Measurements from ENCODE around the gene DUSP6. TPM values are rescaled to one million over a fixed set of nuclear protein-coding genes. Genes with fewer than 3 reads are reported as not detected.
A peak's percentile ranks its signal among the peaks of the same experiment; 100 is the strongest.

DUSP6 gene
- total and polyA plus RNA-seq, 2 of the 8 experiments (the other 6 are each of a cell fraction or from before 2014, with no cell fraction given): 99.3 to 179 TPM

- Histone ChIP-seq H3K56ac (replicated peaks; ENCODE audit: insufficient read length, low read depth, low read length) (no peak overlapping the region), H3K9me3 (ENCODE audit: insufficient read depth in 2 of 2, low read depth in 1 of 2, low read length in 1 of 2) (no peaks in the 10 kb centered on the region), H3K9ac (replicated peaks in 1 of 4; ENCODE audit: extremely low read depth in 1 of 4, low read depth in 3 of 4, low read length in 3 of 4) (no peak overlapping the region), H3K4me2 (ENCODE audit: insufficient read depth in 1 of 2, low read depth in 2 of 2, low read length in 2 of 2) (no peak overlapping the region), H4K5ac (ENCODE audit: insufficient read length, low read depth, low read length) (no peak overlapping the region), H4K91ac (replicated peaks; ENCODE audit: insufficient read length, low read length) (no peak overlapping the region), H3K79me1 (ENCODE audit: low read depth, low read length) (no peaks in the 10 kb centered on the region), H2BK120ac (replicated peaks; ENCODE audit: low read depth, low read length) (no peak overlapping the region), H3K79me2 (ENCODE audit: control insufficient read depth in 1 of 2, insufficient read depth in 2 of 2, low read length in 2 of 2) (no peaks in the 10 kb centered on the region), H2BK15ac (ENCODE audit: low read length) (no peak overlapping the region), H3K18ac (ENCODE audit: extremely low read depth, low read length) (no peak overlapping the region), H2BK12ac (ENCODE audit: low read depth, low read length) (no peak overlapping the region), H3K23me2 (ENCODE audit: low read depth, low read length) (no peaks in the 10 kb centered on the region), H3K14ac (ENCODE audit: insufficient read length) (no peak overlapping the region), H2BK20ac (ENCODE audit: low read length) (no peak overlapping the region), H3K27ac (ENCODE audit: low read depth, low read length) (no peak overlapping the region), H3K4me1 (replicated peaks in 1 of 4; ENCODE audit: control insufficient read depth in 3 of 4, insufficient read depth in 4 of 4, low read length in 3 of 4) (peaks cover 0 to 4% (median 0%) of the 10 kb centered on the region in 4 experiments; a peak in 1 of 7 replicates), H3K4me3 (ENCODE audit: extremely low read depth in 1 of 4, insufficient read depth in 2 of 4, low read depth in 3 of 4, low read length in 4 of 4) (no peak overlapping the region), H4K20me1 (replicated peaks in 1 of 2; ENCODE audit: control insufficient read depth in 1 of 2, insufficient read depth in 2 of 2, low read length in 2 of 2) (no peaks in the 10 kb centered on the region), H3K36me3 (ENCODE audit: control insufficient read depth in 2 of 4, insufficient read depth in 4 of 4, low read length in 3 of 4) (no peaks in the 10 kb centered on the region), H4K8ac (ENCODE audit: extremely low read depth, insufficient read depth, low read length) (no peak overlapping the region), H2AFZ (ENCODE audit: low read length) (peak overlapping the region; percentile 45; the same call in 1 of the 2 replicates), H3K4ac (replicated peaks; ENCODE audit: insufficient read length, low read depth, low read length) (no peak overlapping the region), H2BK5ac (ENCODE audit: low read depth, low read length) (no peak overlapping the region), H3K27me3 (replicated peaks in 1 of 4; ENCODE audit: control insufficient read depth in 3 of 4, extremely low read depth in 1 of 4, insufficient read depth in 3 of 4, low read length in 3 of 4) (peaks cover 0 to 1% (median 0%) of the 10 kb centered on the region in 4 experiments; a peak in 1 of 7 replicates), H3K23ac (ENCODE audit: insufficient read length) (no peak overlapping the region), H2AK5ac (ENCODE audit: low read depth, low read length) (no peak overlapping the region)
- no peak for DNase-seq (ENCODE audit: low read depth in 1 of 2, low spot score in 2 of 2)
- ChIA-PET POLR2A (ENCODE audit: partially characterized antibody) (no interaction called here), CTCF (ENCODE audit: partially characterized antibody) (interaction anchor here (0.9 to 1.0 kb wide), 2 partner anchors 151 to 255 kb away, joined by 3 to 4 read pairs; no protein-coding TSS in a partner anchor)
- no peak for FAIRE-seq
- WGBS, 2 experiments (ENCODE audit: extremely low coverage in 1 of 2, insufficient coverage in 1 of 2, insufficient read length in 1 of 2, insufficient replicate concordance in 2 of 2, low coverage in 1 of 2, low lambda C conversion rate in 2 of 2, missing lambda C conversion rate in 1 of 2): 86% methylated on average over 9 of the region's 9 CpGs; no CpG with 5 or more reads in 1 of the 2 experiments
- TF ChIP-seq BRCA1 (IDR thresholded peaks at IDR 0.05; ENCODE audit: low read depth, low read length) (no peak), KDM4A (IDR thresholded peaks at IDR 0.05; ENCODE audit: low read depth, low read length, severe bottlenecking) (no peak), CTCF (IDR thresholded peaks at IDR 0.05; ENCODE audit: control extremely low read depth in 1 of 3, insufficient read depth in 1 of 3, low read depth in 1 of 3, low read length in 3 of 3) (no peak), ASH2L (IDR thresholded peaks at IDR 0.05; ENCODE audit: low read length) (no peak), NANOG (IDR thresholded peaks at IDR 0.05; ENCODE audit: insufficient read depth, low read depth, low read length, poor library complexity, severe bottlenecking) (no peak)
Observed at GRCh38 chr12:89307474-89308253, 44.6 kb downstream of the DUSP6 start.
